Peyer's patch (tissue), 4 donors: ENCODE measurements around the gene PTPN12.

Source experiments
- POLR2A ChIP-seq, 2 donors: fragments of 450-650 bp; IDR thresholded peaks; one replicate each; pipeline ENCODE4 v1.5.1; 2017; ENCODE audit warnings: antibody characterized with exemption in 2 of 2, mild to moderate bottlenecking in 2 of 2, moderate library complexity in 2 of 2
- TF ChIP-seq, protein P1 (sequence below), 6 experiments: fragments of 450-650 bp in 4 of 6; fragments of 200-600 bp in 2 of 6; sonication (generic) in 1 of 6; IDR thresholded peaks; one replicate each; pipeline ENCODE4 v1.5.1; 2017 to 2019; ENCODE audit warnings: antibody characterized with exemption in 6 of 6, mild to moderate bottlenecking in 3 of 6, moderate library complexity in 1 of 6

DNA sequence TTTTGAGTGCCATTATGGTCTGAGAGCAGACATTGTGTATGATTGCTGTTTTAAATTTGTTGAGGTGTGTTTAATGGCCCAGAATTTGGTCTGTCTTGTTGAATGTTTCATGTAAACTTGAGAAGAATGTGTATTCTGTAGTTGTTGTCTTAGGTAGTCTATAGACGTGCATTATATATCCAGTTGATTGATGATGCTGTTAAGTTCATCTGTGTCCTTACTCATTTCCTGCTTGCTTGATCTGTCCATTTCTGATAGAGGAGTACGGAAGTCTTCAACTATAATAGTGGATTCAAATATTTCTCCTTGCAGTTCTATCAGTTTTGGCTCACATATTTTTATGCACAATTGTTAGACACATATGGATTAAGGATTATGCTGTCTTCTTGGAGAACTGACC lies 16.0 kb downstream of the PTPN12 start:
- TF ChIP-seq, protein P1, sequence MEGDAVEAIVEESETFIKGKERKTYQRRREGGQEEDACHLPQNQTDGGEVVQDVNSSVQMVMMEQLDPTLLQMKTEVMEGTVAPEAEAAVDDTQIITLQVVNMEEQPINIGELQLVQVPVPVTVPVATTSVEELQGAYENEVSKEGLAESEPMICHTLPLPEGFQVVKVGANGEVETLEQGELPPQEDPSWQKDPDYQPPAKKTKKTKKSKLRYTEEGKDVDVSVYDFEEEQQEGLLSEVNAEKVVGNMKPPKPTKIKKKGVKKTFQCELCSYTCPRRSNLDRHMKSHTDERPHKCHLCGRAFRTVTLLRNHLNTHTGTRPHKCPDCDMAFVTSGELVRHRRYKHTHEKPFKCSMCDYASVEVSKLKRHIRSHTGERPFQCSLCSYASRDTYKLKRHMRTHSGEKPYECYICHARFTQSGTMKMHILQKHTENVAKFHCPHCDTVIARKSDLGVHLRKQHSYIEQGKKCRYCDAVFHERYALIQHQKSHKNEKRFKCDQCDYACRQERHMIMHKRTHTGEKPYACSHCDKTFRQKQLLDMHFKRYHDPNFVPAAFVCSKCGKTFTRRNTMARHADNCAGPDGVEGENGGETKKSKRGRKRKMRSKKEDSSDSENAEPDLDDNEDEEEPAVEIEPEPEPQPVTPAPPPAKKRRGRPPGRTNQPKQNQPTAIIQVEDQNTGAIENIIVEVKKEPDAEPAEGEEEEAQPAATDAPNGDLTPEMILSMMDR (IDR thresholded peaks at IDR 0.05): no peak
- no peak for TF ChIP-seq POLR2A (IDR thresholded peaks at IDR 0.05)
